ENCODE data around the gene CNTNAP2. TPM values are rescaled to one million over a fixed set of nuclear protein-coding genes. Genes with fewer than 3 reads are reported as not detected.

CNTNAP2 gene
- total and polyA plus RNA-seq, 2 of the 4 experiments (the other 2 are of a cell fraction): not detected

GRCh38 chr7:148390381-148390780, 2273.8 kb downstream of the CNTNAP2 start:
- Histone ChIP-seq H3K56ac (ENCODE audit: extremely low read depth, insufficient read depth, low read length) (no peak overlapping the region), H3K9me1 (ENCODE audit: insufficient read depth, low read length) (no peaks in the 10 kb centered on the region), H4K20me1 (ENCODE audit: insufficient read depth, low read length) (no peaks in the 10 kb centered on the region), H4K5ac (ENCODE audit: low read depth, low read length) (no peak overlapping the region), H3K14ac (replicated peaks; ENCODE audit: low read depth, low read length) (no peak overlapping the region), H3K18ac (ENCODE audit: low read depth, low read length) (no peak overlapping the region), H4K91ac (ENCODE audit: insufficient read depth, low read depth, low read length) (no peak overlapping the region), H2BK5ac (ENCODE audit: low read depth, low read length, poor library complexity, severe bottlenecking) (no peak overlapping the region), H3K4ac (ENCODE audit: low read depth, low read length) (no peak overlapping the region), H3K9ac (ENCODE audit: low read depth, low read length) (no peak overlapping the region), H3K4me3 (ENCODE audit: insufficient read depth, low read depth, low read length) (no peak overlapping the region), H4K8ac (ENCODE audit: low read depth in 2 of 2, low read length in 2 of 2) (no peak overlapping the region), H2AFZ (replicated peaks; ENCODE audit: low read length, poor library complexity) (no peak overlapping the region), H2AK5ac (ENCODE audit: low read depth, low read length) (no peak overlapping the region), H3K4me2 (ENCODE audit: low read depth, low read length) (no peak overlapping the region), H3K27ac (ENCODE audit: insufficient read depth, low read length) (no peak overlapping the region), H3K36me3 (ENCODE audit: control insufficient read depth, insufficient read depth, low read length) (no peaks in the 10 kb centered on the region), H3K9me3 (ENCODE audit: control insufficient read depth, insufficient read depth, low read length) (peaks cover 8% of the 10 kb centered on the region), H2AK9ac (replicated peaks; ENCODE audit: low read depth, low read length, poor library complexity) (no peak overlapping the region), H3K27me3 (ENCODE audit: control insufficient read depth, insufficient read depth, low read length) (no peaks in the 10 kb centered on the region), H2BK20ac (ENCODE audit: low read depth, low read length) (no peak overlapping the region), H2BK15ac (ENCODE audit: low read depth, low read length) (no peak overlapping the region), H3K4me1 (ENCODE audit: control insufficient read depth, insufficient read depth, low read length) (no peaks in the 10 kb centered on the region), H3K23ac (ENCODE audit: low read depth, low read length) (no peak overlapping the region), H2BK120ac (ENCODE audit: low read depth, low read length) (no peak overlapping the region), H3K79me1 (ENCODE audit: low read depth in 1 of 2, low read length in 2 of 2) (no peaks in the 10 kb centered on the region)
- TF ChIP-seq USF2 (IDR thresholded peaks at IDR 0.05; ENCODE audit: low read depth, low read length): no peak
- TF ChIP-seq RAD21 (IDR thresholded peaks at IDR 0.05; ENCODE audit: low read length): no peak
- no peak for TF ChIP-seq CEBPB (IDR thresholded peaks at IDR 0.05; ENCODE audit: low read depth, low read length)
- DNase-seq (no peak), ATAC-seq (ENCODE audit: low read depth) (no peak)
- ChIA-PET POLR2A (ENCODE audit: unreplicated experiment) (no interaction called here), CTCF (no interaction called here)
- intact Hi-C loops (cut with micrococcal nuclease): no loop called here
- dilution Hi-C loops (cut with HindIII; ENCODE audit: low sequenced_read_pairs, unreplicated experiment): no loop called here
- in situ Hi-C loops (cut with MboI; ENCODE audit: low sequenced_read_pairs): no loop called here
- BruUV-seq (replicated peaks): no TSS peak
